Measurements from ENCODE around the gene FIGNL2.

DNA sequence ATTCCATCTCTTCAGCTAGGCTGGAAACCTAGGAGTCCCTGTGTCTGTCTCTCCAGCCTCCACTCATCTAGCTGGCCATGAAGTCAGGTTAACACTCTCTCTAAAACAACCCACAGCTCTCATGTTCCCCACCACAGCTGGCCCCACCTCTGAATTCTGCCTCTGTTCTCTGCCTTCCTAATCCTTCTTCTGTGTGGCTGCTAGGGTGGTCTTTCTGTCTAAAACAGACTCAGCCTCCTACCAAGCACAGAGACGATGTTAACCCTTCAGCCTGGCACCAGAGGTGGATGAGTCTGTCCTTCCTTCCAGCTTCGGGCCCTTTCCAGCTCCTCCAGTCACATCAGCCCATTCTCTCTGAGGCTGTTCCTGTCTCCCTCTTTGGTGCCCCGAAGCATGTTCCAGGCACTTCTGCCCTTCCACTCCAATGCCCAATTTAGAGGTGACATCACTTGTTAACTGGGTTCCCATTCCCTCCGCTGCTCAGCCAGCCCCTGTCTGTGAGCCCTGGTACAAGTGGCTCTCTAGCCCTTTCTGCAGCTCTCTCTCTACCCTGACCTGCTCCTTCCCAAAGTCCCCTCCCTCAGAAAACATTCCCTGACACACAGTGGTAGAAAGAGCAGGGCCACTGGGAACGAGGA, 9.1 kb downstream of the FIGNL2 start:
- TF ChIP-seq EZH2phosphoT487 (IDR thresholded peaks at IDR 0.05; ENCODE audit: insufficient read depth, low read depth) (no peak), EZH2 (IDR thresholded peaks at IDR 0.05; ENCODE audit: insufficient read depth, poor library complexity, severe bottlenecking) (no peak)
